Stimulated activated CD4-positive, alpha-beta T cell treated with anti-CD3 and anti-CD28 coated beads, Interleukin-4, amount 100 ng/mL, for 24 hours (primary cell): ENCODE data around the gene SCN4A.
"Not testable (repeated sequence)": the region's sequence is repeated elsewhere in the genome, so short reads cannot be mapped to it uniquely, and the experiment has no call there.

Source experiments
- DNase-seq: peaks from one replicate; pipeline ENCODE4 v3.0.0-alpha.2; 2020

SCN4A gene

GRCh38 chr17:63911041-63911635 lies 61.6 kb downstream of the SCN4A start, which contains the start of gene CSHL1:
Gene CSHL1, minus strand, starts transcription at chr17:63911258. Its CDS starts 62 bp downstream, at chr17:63911196.
- no peak for DNase-seq

GRCh38 chr17:63910096-63910495 lies 62.6 kb downstream of the SCN4A start:
- no peak for DNase-seq

- not testable (repeated sequence) for DNase-seq
These were observed 63.1 kb downstream of the SCN4A start for GRCh38 chr17:63909586-63909985.

GRCh38 chr17:63907161-63907778 lies 65.4 kb downstream of the SCN4A start:
- not testable (repeated sequence) for DNase-seq

- not testable (repeated sequence) for DNase-seq
These were observed 67.9 kb downstream of the SCN4A start for GRCh38 chr17:63904796-63905195.

- DNase-seq: peak; percentile 41
These were observed 68.9 kb downstream of the SCN4A start for GRCh38 chr17:63903787-63904201.

GRCh38 chr17:63901971-63902370 lies 70.7 kb downstream of the SCN4A start:
- not testable (repeated sequence) for DNase-seq

- DNase-seq: peak; percentile 43
These were observed 73.6 kb downstream of the SCN4A start for GRCh38 chr17:63898899-63899798.

GRCh38 chr17:63896524-63897354 lies 76.0 kb downstream of the SCN4A start, which contains the start of gene CSH1:
Gene CSH1, minus strand, starts transcription at chr17:63896574. Its CDS starts 63 bp downstream, at chr17:63896511.
- DNase-seq: not testable (repeated sequence)

GRCh38 chr17:63894821-63895220 lies 77.9 kb downstream of the SCN4A start:
- not testable (repeated sequence) for DNase-seq

- DNase-seq: not testable (repeated sequence)
These were observed 78.7 kb downstream of the SCN4A start for GRCh38 chr17:63894021-63894420.

- DNase-seq: not testable (repeated sequence)
These were observed 80.2 kb downstream of the SCN4A start for GRCh38 chr17:63892316-63893037.

- peak; percentile 23 for DNase-seq
These were observed 83.5 kb downstream of the SCN4A start for GRCh38 chr17:63889026-63889848.
